ENCODE data around the gene SPATA46. TPM values are rescaled to one million over a fixed set of nuclear protein-coding genes. Genes with fewer than 3 reads are reported as not detected.

SPATA46 gene
- total RNA-seq, 1 experiment from 2014 or later, result not detected

DNA sequence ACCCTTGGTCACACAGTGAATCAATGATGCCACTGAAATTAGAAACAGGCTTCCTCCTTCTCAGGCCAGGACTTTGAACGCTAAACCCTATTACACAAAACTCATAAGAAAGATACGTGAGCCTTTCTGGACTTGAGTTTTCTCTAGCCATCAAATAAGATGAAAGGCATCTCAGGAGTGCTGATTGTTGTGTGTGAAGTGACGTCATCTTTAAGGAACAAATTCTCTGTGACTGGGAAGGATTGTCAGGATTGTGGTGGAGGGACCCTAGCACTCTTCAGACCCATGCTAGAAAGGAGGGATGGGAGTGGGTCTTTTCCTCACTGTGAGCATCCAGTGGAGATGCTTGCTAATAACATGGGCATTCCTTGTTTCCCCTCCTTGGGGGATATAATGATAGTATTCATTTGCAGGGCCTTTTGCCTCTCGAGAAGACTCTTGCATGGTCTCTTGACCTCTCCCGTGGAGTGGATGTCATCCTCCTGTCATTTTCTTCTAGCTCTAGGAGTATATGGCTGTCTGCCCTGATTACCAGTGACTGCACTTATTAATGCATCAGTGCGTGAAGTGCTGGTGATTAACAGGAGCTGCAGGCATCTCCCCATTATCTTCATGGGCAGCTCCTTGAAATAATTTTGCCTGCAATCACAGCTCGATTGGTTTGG, 39.9 kb downstream of the SPATA46 start:
- ATAC-seq (no peak), DNase-seq (ENCODE audit: low read depth, low spot score) (no peak)
- Histone ChIP-seq H3K36me3 (ENCODE audit: control insufficient read depth in 1 of 2, insufficient read depth in 2 of 2, low read length in 2 of 2) (no peaks in the 10 kb centered on the region), H3K4me2 (ENCODE audit: low read length) (no peak overlapping the region), H3K4me1 (ENCODE audit: control insufficient read depth in 1 of 2, insufficient read depth in 2 of 2, low read length in 2 of 2) (no peaks in the 10 kb centered on the region), H3K79me2 (ENCODE audit: insufficient read depth, low read length) (no peaks in the 10 kb centered on the region), H3K9me3 (ENCODE audit: control insufficient read depth in 1 of 2, insufficient read depth in 1 of 2, low read depth in 1 of 2, low read length in 2 of 2) (no peaks in the 10 kb centered on the region), H3K4me3 (replicated peaks in 1 of 2; ENCODE audit: low read depth in 1 of 2, low read length in 2 of 2) (no peak overlapping the region), H3K27me3 (ENCODE audit: insufficient read depth, low read length) (no peaks in the 10 kb centered on the region), H4K20me1 (ENCODE audit: insufficient read depth) (no peaks in the 10 kb centered on the region), H3K9me2 (ENCODE audit: insufficient read depth) (no peaks in the 10 kb centered on the region), H2AFZ (ENCODE audit: low read depth, low read length, poor library complexity, severe bottlenecking) (no peak overlapping the region), H3K27ac (ENCODE audit: low read depth, low read length) (no peak overlapping the region), H3K9ac (ENCODE audit: low read length) (no peak overlapping the region)
- TF ChIP-seq CBX3 (IDR thresholded peaks at IDR 0.05; ENCODE audit: low read depth), result no peak
- TF ChIP-seq EZH2phosphoT487 (IDR thresholded peaks at IDR 0.05; ENCODE audit: borderline replicate concordance), result no peak
- no peak for TF ChIP-seq FOSL1 (IDR thresholded peaks at IDR 0.05; ENCODE audit: low read depth)
- no peak for TF ChIP-seq ATF3 (IDR thresholded peaks at IDR 0.05)
- TF ChIP-seq, protein P1, sequence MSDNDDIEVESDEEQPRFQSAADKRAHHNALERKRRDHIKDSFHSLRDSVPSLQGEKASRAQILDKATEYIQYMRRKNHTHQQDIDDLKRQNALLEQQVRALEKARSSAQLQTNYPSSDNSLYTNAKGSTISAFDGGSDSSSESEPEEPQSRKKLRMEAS (IDR thresholded peaks at IDR 0.05), result no peak
- TF ChIP-seq RAD21 (IDR thresholded peaks at IDR 0.05; ENCODE audit: low read depth), result no peak
- TF ChIP-seq YY1 (IDR thresholded peaks at IDR 0.05; ENCODE audit: extremely low read depth, insufficient replicate concordance, low read depth, low read length), result no peak
- TF ChIP-seq, protein P2, sequence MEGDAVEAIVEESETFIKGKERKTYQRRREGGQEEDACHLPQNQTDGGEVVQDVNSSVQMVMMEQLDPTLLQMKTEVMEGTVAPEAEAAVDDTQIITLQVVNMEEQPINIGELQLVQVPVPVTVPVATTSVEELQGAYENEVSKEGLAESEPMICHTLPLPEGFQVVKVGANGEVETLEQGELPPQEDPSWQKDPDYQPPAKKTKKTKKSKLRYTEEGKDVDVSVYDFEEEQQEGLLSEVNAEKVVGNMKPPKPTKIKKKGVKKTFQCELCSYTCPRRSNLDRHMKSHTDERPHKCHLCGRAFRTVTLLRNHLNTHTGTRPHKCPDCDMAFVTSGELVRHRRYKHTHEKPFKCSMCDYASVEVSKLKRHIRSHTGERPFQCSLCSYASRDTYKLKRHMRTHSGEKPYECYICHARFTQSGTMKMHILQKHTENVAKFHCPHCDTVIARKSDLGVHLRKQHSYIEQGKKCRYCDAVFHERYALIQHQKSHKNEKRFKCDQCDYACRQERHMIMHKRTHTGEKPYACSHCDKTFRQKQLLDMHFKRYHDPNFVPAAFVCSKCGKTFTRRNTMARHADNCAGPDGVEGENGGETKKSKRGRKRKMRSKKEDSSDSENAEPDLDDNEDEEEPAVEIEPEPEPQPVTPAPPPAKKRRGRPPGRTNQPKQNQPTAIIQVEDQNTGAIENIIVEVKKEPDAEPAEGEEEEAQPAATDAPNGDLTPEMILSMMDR (IDR thresholded peaks at IDR 0.05 in 2 of 3, conservative IDR thresholded peaks at IDR 0.05 in 1 of 3; ENCODE audit: borderline replicate concordance in 1 of 3, insufficient read depth in 1 of 3, low read depth in 2 of 3, low read length in 2 of 3), result no peak
- no peak for TF ChIP-seq EGR1 (IDR thresholded peaks at IDR 0.05; ENCODE audit: low read depth)
- TF ChIP-seq JUND (IDR thresholded peaks at IDR 0.05), result no peak
- no peak for TF ChIP-seq SIN3A (IDR thresholded peaks at IDR 0.05; ENCODE audit: low read depth)
- no peak for TF ChIP-seq POLR2AphosphoS5 (IDR thresholded peaks at IDR 0.05; ENCODE audit: low read depth, low read length)
- no peak for TF ChIP-seq SRF (IDR thresholded peaks at IDR 0.05; ENCODE audit: low read depth)
- no peak for TF ChIP-seq ZBTB33 (IDR thresholded peaks at IDR 0.05; ENCODE audit: extremely low read depth, insufficient replicate concordance, low read length)
- no peak for TF ChIP-seq ZNF274 (IDR thresholded peaks at IDR 0.05; ENCODE audit: low read depth, low read length)
- intact Hi-C loops (cut with micrococcal nuclease), result no loop called here
- no TSS peak for BruUV-seq (replicated peaks)
- CTCF ChIA-PET, result interaction anchor here (0.9 kb wide), 1 partner anchor 280 kb away, joined by 3 read pairs; no protein-coding TSS in a partner anchor
- POLR2A ChIA-PET, result no interaction called here
- RAD21 ChIA-PET (ENCODE audit: low non-redundant PET in 1 of 2, low total read pairs in 2 of 2, uncharacterized antibody in 2 of 2, unreplicated experiment in 2 of 2), result no interaction called here

Measured in HCT116 (cell line).